ENCODE data around the gene SLC6A18. TPM values are rescaled to one million over a fixed set of nuclear protein-coding genes. Genes with fewer than 3 reads are reported as not detected.

SLC6A18 gene
- total RNA-seq, 1 donor from 2014 or later: not detected

DNA sequence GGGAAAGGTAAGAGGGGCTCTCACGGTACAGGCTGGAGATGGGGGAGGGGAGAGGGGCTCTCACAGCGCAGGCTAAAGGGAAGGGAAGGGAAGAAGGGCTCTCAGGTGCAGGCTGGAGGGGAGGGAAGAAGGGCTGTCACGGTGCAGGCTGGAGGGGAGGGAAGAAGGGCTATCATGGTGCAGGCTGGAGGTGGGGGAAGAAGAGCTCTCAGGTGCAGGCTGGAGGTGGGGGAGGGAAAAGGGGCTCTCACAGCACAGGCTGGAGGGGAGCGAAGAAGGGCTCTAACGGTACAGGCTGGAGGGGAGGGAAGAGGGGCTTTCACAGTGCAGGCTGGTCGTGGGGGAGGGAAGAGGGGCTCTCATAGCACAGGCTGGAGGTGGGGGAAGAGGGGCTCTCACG, 4.6 kb downstream of the SLC6A18 start:
- ATAC-seq (ENCODE audit: low read depth) (no peak), DNase-seq (no peak)
- H3K4me3 Mint-ChIP-seq: no peak overlapping the region
- POLR2A ChIA-PET: no interaction called here
- TF ChIP-seq, protein P1, sequence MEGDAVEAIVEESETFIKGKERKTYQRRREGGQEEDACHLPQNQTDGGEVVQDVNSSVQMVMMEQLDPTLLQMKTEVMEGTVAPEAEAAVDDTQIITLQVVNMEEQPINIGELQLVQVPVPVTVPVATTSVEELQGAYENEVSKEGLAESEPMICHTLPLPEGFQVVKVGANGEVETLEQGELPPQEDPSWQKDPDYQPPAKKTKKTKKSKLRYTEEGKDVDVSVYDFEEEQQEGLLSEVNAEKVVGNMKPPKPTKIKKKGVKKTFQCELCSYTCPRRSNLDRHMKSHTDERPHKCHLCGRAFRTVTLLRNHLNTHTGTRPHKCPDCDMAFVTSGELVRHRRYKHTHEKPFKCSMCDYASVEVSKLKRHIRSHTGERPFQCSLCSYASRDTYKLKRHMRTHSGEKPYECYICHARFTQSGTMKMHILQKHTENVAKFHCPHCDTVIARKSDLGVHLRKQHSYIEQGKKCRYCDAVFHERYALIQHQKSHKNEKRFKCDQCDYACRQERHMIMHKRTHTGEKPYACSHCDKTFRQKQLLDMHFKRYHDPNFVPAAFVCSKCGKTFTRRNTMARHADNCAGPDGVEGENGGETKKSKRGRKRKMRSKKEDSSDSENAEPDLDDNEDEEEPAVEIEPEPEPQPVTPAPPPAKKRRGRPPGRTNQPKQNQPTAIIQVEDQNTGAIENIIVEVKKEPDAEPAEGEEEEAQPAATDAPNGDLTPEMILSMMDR (IDR thresholded peaks at IDR 0.05): no peak
- H3K27ac Mint-ChIP-seq: no peak overlapping the region
- H3K27me3 Mint-ChIP-seq: peaks cover 14% of the 10 kb centered on the region
- no peaks in the 10 kb centered on the region for H3K4me1 Mint-ChIP-seq
- CTCF ChIA-PET: no interaction called here
- intact Hi-C loops (cut with micrococcal nuclease): no loop called here
- no peaks in the 10 kb centered on the region for H3K9me3 Mint-ChIP-seq
- no peaks in the 10 kb centered on the region for H3K36me3 Mint-ChIP-seq (ENCODE audit: low read depth)

DNA sequence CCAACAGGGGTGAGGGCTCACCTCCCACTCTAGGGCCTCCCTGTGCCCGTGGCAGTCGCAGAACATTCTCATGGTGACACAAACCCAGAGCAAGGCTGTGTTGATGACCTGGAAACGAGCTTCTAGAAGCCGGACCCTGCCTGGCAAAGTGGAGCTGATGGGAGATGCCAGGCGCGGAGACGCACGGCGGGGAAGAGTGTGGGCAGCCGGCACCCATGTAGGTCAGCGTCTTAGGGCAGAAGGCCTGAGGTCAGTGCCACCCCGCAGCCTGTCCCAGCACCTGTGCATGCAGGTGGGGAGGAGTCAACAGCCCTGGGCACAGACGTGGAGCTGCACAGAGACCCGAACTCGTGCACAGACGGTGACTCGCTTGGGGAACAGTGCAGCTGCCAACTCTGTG, 5.4 kb downstream of the SLC6A18 start:
- Mint-ChIP-seq H3K9me3 (peaks cover 1% of the 10 kb centered on the region), H3K36me3 (ENCODE audit: low read depth) (no peaks in the 10 kb centered on the region), H3K27me3 (peaks cover 14% of the 10 kb centered on the region), H3K4me3 (no peak overlapping the region), H3K27ac (no peak overlapping the region), H3K4me1 (no peaks in the 10 kb centered on the region)
- no peak for DNase-seq
- intact Hi-C loops (cut with micrococcal nuclease): no loop called here
- TF ChIP-seq, protein P1 (IDR thresholded peaks at IDR 0.05): no peak
- ChIA-PET POLR2A (no interaction called here), CTCF (no interaction called here)
- no peak for ATAC-seq (ENCODE audit: low read depth)

DNA sequence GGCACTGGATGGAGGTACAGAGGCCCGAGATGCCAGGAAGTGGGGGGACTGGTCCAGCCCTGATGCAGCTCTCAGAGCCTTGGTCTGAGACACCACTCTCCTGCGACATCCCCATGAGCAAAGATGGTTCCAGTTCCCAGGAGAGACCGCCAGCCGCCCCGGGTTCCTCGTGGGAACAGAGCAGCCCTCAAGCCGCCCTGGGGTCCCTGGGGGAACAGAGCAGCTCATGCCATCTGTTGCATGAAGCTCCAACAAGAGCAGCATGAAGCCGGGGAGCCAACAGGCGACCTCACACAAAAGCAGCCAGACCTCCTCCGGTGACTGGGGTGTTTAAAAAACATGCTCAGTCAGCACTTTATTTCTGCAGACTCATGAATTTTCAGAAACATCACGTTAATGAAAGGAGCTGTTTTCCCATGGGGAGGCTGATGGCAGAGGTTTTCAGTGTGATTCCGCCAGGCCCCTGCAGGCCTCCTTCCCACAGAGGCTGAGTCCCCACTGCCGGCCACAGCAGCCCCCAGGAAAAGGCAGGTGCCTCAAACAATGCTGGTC, 6.2 kb downstream of the SLC6A18 start:
- DNase-seq (no peak), ATAC-seq (ENCODE audit: low read depth) (no peak)
- Mint-ChIP-seq H3K4me3 (no peak overlapping the region), H3K4me1 (no peaks in the 10 kb centered on the region), H3K27me3 (peaks cover 14% of the 10 kb centered on the region), H3K9me3 (peaks cover 7% of the 10 kb centered on the region), H3K27ac (no peak overlapping the region), H3K36me3 (ENCODE audit: low read depth) (no peaks in the 10 kb centered on the region)
- POLR2A ChIA-PET: no interaction called here
- CTCF ChIA-PET: no interaction called here
- TF ChIP-seq, protein P1 (IDR thresholded peaks at IDR 0.05): no peak
- intact Hi-C loops (cut with micrococcal nuclease): no loop called here

DNA sequence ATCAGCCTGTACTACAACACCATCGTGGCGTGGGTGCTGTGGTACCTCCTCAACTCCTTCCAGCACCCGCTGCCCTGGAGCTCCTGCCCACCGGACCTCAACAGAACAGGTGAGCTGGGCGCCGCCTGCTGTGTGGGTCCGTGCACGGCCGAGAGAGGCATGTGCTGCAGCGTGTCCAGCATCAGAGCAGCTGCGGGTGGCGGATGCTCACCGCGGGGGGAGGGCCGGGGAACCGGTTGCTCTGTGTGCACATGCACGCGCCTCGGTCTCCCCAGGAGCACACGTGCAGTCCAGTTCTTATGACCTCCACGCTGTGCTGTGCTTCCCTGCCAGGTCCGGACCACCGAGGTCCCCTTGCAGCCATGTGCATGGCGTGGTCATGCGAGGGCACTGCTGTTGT, 7.6 kb downstream of the SLC6A18 start:
- TF ChIP-seq, protein P1 (IDR thresholded peaks at IDR 0.05): no peak
- ChIA-PET CTCF (no interaction called here), POLR2A (no interaction called here)
- Mint-ChIP-seq H3K36me3 (ENCODE audit: low read depth) (no peaks in the 10 kb centered on the region), H3K27ac (no peak overlapping the region), H3K9me3 (peaks cover 7% of the 10 kb centered on the region), H3K27me3 (peaks cover 10% of the 10 kb centered on the region), H3K4me1 (no peaks in the 10 kb centered on the region), H3K4me3 (no peak overlapping the region)
- DNase-seq (no peak), ATAC-seq (ENCODE audit: low read depth) (no peak)
- intact Hi-C loops (cut with micrococcal nuclease): no loop called here

DNA sequence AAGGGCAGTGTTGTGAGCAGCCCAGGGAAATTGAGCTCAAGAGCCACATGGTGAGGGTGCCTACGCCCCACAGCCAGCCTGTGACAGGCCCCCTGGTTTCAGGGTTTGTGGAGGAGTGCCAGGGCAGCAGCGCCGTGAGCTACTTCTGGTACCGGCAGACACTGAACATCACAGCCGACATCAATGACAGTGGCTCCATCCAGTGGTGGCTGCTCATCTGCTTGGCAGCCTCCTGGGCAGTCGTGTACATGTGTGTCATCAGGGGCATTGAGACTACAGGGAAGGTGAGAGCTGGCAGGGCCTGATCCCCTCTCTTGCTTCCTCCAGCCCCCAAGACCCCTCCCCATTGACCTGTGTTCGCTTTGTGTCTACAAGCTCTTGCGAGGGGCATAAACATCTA, 10.2 kb downstream of the SLC6A18 start:
- intact Hi-C loops (cut with micrococcal nuclease): no loop called here
- ChIA-PET CTCF (no interaction called here), POLR2A (no interaction called here)
- DNase-seq (no peak), ATAC-seq (ENCODE audit: low read depth) (no peak)
- H3K4me3 Mint-ChIP-seq: no peak overlapping the region
- TF ChIP-seq, protein P1 (IDR thresholded peaks at IDR 0.05): no peak
- no peaks in the 10 kb centered on the region for H3K4me1 Mint-ChIP-seq
- H3K27ac Mint-ChIP-seq: no peak overlapping the region
- peaks cover 4% of the 10 kb centered on the region for H3K27me3 Mint-ChIP-seq
- H3K9me3 Mint-ChIP-seq: peaks cover 7% of the 10 kb centered on the region
- H3K36me3 Mint-ChIP-seq (ENCODE audit: low read depth): no peaks in the 10 kb centered on the region

Measured in activated B cell treated with CpG ODN at 0.5 μM for 24 hours (primary cell).